Measurements from ENCODE around the gene CRYBB3. TPM values are rescaled to one million over a fixed set of nuclear protein-coding genes. Genes with fewer than 3 reads are reported as not detected.

Gene CRYBB3
- total and polyA plus RNA-seq, 2 of the 4 experiments (the other 2 are of a cell fraction): not detected

DNA sequence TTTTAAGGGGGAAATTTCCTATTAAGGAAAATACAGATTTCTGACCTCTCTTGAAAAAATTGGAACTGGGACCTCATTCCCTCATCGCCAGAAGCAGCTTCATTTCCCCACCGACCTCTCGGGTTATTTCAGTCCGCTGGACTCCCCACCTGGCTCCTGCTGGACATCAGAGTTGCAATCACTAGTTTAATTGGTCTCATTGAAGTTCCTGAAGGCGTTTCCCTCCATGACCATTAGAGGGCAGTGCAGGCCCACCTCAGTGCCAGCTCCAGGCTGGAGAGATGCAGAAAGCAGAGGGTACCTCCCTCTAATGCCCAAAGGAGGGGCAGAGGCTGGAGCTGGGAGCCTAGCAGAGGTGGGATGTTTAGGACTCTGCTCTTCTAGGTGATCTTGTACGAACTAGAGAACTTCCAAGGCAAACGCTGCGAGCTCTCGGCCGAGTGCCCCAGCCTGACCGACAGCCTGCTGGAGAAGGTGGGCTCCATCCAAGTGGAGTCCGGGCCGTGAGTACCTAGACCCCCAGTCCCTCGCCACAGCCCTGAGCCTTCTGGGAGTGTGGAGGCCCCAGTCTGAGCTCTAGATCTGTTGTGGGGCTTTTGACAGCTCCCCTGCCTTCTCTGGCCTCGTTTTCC lies 2.7 kb downstream of the CRYBB3 start:
- ATAC-seq (ENCODE audit: low read depth) (peak; percentile 97), DNase-seq (peak; percentile 43)
- H3K9ac ChIP-seq (ENCODE audit: low read depth, low read length): no peak overlapping the region
- H3K4ac ChIP-seq (ENCODE audit: low read depth, low read length): no peak overlapping the region
- H3K18ac ChIP-seq (ENCODE audit: low read depth, low read length): no peak overlapping the region
- no peak overlapping the region for H2AFZ ChIP-seq (replicated peaks; ENCODE audit: low read length, poor library complexity)
- no peaks in the 10 kb centered on the region for H3K27me3 ChIP-seq (ENCODE audit: control insufficient read depth, insufficient read depth, low read length)
- no peak overlapping the region for H2BK20ac ChIP-seq (ENCODE audit: low read depth, low read length)
- no peak overlapping the region for H3K23ac ChIP-seq (ENCODE audit: low read depth, low read length)
- ChIA-PET POLR2A (ENCODE audit: unreplicated experiment) (no interaction called here), CTCF (interaction anchor here (0.5 kb wide), 1 partner anchor 379 kb away, joined by 5 read pairs; no protein-coding TSS in a partner anchor)
- BruUV-seq (replicated peaks): no TSS peak
- H4K20me1 ChIP-seq (ENCODE audit: insufficient read depth, low read length): no peaks in the 10 kb centered on the region
- no peak overlapping the region for H3K56ac ChIP-seq (ENCODE audit: extremely low read depth, insufficient read depth, low read length)
- no peak overlapping the region for H3K27ac ChIP-seq (ENCODE audit: insufficient read depth, low read length)
- no peak overlapping the region for H3K4me3 ChIP-seq (ENCODE audit: insufficient read depth, low read depth, low read length)
- H2AK5ac ChIP-seq (ENCODE audit: low read depth, low read length): no peak overlapping the region
- H4K91ac ChIP-seq (ENCODE audit: insufficient read depth, low read depth, low read length): no peak overlapping the region
- H3K36me3 ChIP-seq (ENCODE audit: control insufficient read depth, insufficient read depth, low read length): no peaks in the 10 kb centered on the region
- H4K5ac ChIP-seq (ENCODE audit: low read depth, low read length): no peak overlapping the region
- no peak for TF ChIP-seq RCOR1 (IDR thresholded peaks at IDR 0.05; ENCODE audit: insufficient replicate concordance, low read length)
- TF ChIP-seq SMC3 (IDR thresholded peaks at IDR 0.05; ENCODE audit: low read depth, low read length): peak; percentile 32; the same call in 1 of the 2 replicates
- TF ChIP-seq RAD21 (IDR thresholded peaks at IDR 0.05; ENCODE audit: low read length): peak; percentile 72
- TF ChIP-seq, protein P1, sequence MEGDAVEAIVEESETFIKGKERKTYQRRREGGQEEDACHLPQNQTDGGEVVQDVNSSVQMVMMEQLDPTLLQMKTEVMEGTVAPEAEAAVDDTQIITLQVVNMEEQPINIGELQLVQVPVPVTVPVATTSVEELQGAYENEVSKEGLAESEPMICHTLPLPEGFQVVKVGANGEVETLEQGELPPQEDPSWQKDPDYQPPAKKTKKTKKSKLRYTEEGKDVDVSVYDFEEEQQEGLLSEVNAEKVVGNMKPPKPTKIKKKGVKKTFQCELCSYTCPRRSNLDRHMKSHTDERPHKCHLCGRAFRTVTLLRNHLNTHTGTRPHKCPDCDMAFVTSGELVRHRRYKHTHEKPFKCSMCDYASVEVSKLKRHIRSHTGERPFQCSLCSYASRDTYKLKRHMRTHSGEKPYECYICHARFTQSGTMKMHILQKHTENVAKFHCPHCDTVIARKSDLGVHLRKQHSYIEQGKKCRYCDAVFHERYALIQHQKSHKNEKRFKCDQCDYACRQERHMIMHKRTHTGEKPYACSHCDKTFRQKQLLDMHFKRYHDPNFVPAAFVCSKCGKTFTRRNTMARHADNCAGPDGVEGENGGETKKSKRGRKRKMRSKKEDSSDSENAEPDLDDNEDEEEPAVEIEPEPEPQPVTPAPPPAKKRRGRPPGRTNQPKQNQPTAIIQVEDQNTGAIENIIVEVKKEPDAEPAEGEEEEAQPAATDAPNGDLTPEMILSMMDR (conservative IDR thresholded peaks at IDR 0.05; ENCODE audit: low read depth, low read length): peak; percentile 83
- intact Hi-C loops (cut with micrococcal nuclease) (loop anchor here (1.0 to 5.0 kb wide), 6 partner anchors 245 to 1158 kb away; no protein-coding TSS in a partner anchor), in situ Hi-C loops (cut with MboI; ENCODE audit: low sequenced_read_pairs) (no loop called here), dilution Hi-C loops (cut with HindIII; ENCODE audit: low sequenced_read_pairs, unreplicated experiment) (no loop called here)
- H3K4me1 ChIP-seq (ENCODE audit: control insufficient read depth, insufficient read depth, low read length): no peaks in the 10 kb centered on the region
- no peak overlapping the region for H2BK5ac ChIP-seq (ENCODE audit: low read depth, low read length, poor library complexity, severe bottlenecking)
- 37% methylated on average over 7 of the region's 15 CpGs; no CpG with 5 or more reads in 1 of the 2 experiments for WGBS, 2 experiments (ENCODE audit: extremely low coverage in 2 of 2, insufficient read length in 1 of 2)
- H2BK15ac ChIP-seq (ENCODE audit: low read depth, low read length): no peak overlapping the region
- H3K9me3 ChIP-seq (ENCODE audit: control insufficient read depth, insufficient read depth, low read length): no peaks in the 10 kb centered on the region
- H4K8ac ChIP-seq (ENCODE audit: low read depth in 2 of 2, low read length in 2 of 2): no peak overlapping the region
- no peaks in the 10 kb centered on the region for H3K9me1 ChIP-seq (ENCODE audit: insufficient read depth, low read length)
- H2BK120ac ChIP-seq (ENCODE audit: low read depth, low read length): no peak overlapping the region
- H2AK9ac ChIP-seq (replicated peaks; ENCODE audit: low read depth, low read length, poor library complexity): no peak overlapping the region
- no peaks in the 10 kb centered on the region for H3K79me1 ChIP-seq (ENCODE audit: low read depth in 1 of 2, low read length in 2 of 2)
- H3K14ac ChIP-seq (replicated peaks; ENCODE audit: low read depth, low read length): no peak overlapping the region
- no peak overlapping the region for H3K4me2 ChIP-seq (ENCODE audit: low read depth, low read length)
